Measurements from ENCODE around the gene C5orf24. TPM values are rescaled to one million over a fixed set of nuclear protein-coding genes. Genes with fewer than 3 reads are reported as not detected.

C5orf24 gene
- total RNA-seq, 1 donor from 2014 or later: 53.3 TPM

DNA sequence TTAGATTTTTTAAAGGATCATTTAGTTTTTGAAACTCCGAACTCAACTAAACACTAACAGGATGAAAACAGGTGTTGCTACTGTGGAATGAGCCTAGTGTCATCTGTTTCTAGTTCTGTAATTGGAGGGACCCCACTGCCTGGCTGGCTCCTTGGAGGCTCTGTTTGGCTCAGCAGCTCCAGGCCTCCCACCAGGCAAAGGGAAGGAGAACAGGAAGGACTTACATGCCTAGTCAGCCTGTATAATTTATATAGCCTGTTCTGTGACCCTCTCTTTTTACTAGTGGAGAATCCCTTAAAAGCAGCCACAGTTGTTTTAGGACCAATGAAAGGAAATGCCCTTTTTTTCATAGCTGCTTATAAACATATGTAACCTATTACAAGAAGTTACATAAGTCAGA is 21.1 kb upstream of the C5orf24 start:
- Histone ChIP-seq H3K4me2 (no peak overlapping the region), H4K20me1 (ENCODE audit: low read depth) (no peaks in the 10 kb centered on the region), H3K4me1 (no peaks in the 10 kb centered on the region), H3K9ac (no peak overlapping the region), H3K27me3 (no peaks in the 10 kb centered on the region), H3K4me3 (no peak overlapping the region), H3K79me2 (ENCODE audit: low read depth) (no peaks in the 10 kb centered on the region), H3K36me3 (peaks cover 32% of the 10 kb centered on the region), H2AFZ (replicated peaks) (no peak overlapping the region), H3F3A (ENCODE audit: low read depth) (no peaks in the 10 kb centered on the region), H3K9me3 (ENCODE audit: low read depth) (no peaks in the 10 kb centered on the region), H3K27ac (no peak overlapping the region)
- peaks cover 11% of the 10 kb centered on the region for H3K36me3 Mint-ChIP-seq
- TF ChIP-seq EZH2 (IDR thresholded peaks at IDR 0.05): no peak
- TF ChIP-seq, protein P1, sequence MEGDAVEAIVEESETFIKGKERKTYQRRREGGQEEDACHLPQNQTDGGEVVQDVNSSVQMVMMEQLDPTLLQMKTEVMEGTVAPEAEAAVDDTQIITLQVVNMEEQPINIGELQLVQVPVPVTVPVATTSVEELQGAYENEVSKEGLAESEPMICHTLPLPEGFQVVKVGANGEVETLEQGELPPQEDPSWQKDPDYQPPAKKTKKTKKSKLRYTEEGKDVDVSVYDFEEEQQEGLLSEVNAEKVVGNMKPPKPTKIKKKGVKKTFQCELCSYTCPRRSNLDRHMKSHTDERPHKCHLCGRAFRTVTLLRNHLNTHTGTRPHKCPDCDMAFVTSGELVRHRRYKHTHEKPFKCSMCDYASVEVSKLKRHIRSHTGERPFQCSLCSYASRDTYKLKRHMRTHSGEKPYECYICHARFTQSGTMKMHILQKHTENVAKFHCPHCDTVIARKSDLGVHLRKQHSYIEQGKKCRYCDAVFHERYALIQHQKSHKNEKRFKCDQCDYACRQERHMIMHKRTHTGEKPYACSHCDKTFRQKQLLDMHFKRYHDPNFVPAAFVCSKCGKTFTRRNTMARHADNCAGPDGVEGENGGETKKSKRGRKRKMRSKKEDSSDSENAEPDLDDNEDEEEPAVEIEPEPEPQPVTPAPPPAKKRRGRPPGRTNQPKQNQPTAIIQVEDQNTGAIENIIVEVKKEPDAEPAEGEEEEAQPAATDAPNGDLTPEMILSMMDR (IDR thresholded peaks at IDR 0.05): no peak
- TF ChIP-seq EZH2phosphoT487 (IDR thresholded peaks at IDR 0.05): no peak
- no peak overlapping the region for H3K27ac Mint-ChIP-seq
- no peaks in the 10 kb centered on the region for H3K9me3 Mint-ChIP-seq
- H3K4me3 Mint-ChIP-seq: no peak overlapping the region
- no peaks in the 10 kb centered on the region for H3K27me3 Mint-ChIP-seq (ENCODE audit: insufficient read depth, low read depth)
- no peak for DNase-seq (ENCODE audit: low spot score)
- no peaks in the 10 kb centered on the region for H3K4me1 Mint-ChIP-seq

DNA sequence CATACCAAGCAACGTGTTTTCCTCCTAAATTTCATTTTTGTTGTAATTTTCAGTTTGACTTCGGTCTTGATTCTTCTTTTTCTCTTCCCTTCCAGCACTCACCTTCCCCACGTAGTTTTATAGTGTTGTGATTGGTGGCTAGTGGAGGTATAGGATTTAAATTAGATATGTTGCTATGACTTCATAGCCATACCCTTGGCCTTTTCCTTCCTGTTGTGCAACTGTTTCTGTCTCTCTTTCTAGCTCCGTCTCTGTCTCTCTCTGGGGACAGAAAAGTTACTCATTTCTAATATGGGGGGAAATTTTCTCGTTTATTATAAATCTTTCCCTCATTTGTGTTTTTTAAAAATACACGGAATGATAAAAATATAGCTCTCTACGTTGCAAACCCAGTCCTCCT is 20.6 kb upstream of the C5orf24 start:
- no peaks in the 10 kb centered on the region for H3F3A ChIP-seq (ENCODE audit: low read depth)
- no peak overlapping the region for H3K27ac Mint-ChIP-seq

DNA sequence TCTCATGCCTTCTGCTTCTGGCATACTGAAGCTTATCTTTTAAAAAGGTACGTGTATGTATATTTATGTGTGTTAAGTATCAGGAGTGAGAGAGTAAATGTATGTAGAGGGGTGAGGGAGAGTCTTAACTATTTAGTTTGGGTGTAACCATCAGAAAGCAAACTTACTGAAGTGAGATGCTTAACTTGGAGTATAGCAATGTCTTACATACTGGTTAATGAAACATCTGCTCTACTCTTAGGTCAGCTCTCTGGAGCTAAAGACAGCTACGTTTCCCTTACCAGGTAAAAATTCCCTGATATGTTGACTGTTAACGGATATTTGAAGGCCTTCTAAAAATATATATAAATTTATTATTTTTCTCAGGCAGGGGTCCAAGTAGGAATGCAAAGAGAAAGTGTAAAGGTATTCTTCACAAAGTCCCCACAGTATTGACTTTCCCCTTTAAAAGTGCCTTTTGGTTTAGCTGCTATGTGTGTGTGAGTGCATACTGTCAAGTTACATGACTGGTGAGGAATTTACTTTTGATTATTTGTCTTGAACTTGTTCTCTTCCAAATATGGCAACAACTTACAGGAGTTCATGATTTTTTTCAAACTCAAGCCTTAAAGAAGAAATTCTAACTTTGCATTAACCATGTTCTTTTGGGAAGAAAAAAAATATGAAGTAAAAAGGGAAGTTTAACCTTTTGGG is 12.3 kb upstream of the C5orf24 start:
- TF ChIP-seq, protein P1 (IDR thresholded peaks at IDR 0.05): no peak
- TF ChIP-seq EZH2phosphoT487 (IDR thresholded peaks at IDR 0.05) (no peak), EZH2 (IDR thresholded peaks at IDR 0.05) (no peak)
- Histone ChIP-seq H3K4me3 (no peak overlapping the region), H3K4me2 (no peak overlapping the region), H3K79me2 (ENCODE audit: low read depth) (no peaks in the 10 kb centered on the region), H3K27ac (no peak overlapping the region), H3K27me3 (no peaks in the 10 kb centered on the region), H4K20me1 (ENCODE audit: low read depth) (no peaks in the 10 kb centered on the region), H3K9ac (no peak overlapping the region), H3K36me3 (peaks cover 15% of the 10 kb centered on the region), H3F3A (ENCODE audit: low read depth) (peaks cover 9% of the 10 kb centered on the region), H3K9me3 (ENCODE audit: low read depth) (no peaks in the 10 kb centered on the region), H3K4me1 (no peaks in the 10 kb centered on the region), H2AFZ (replicated peaks) (no peak overlapping the region)
- H3K9me3 Mint-ChIP-seq: no peaks in the 10 kb centered on the region
- no peaks in the 10 kb centered on the region for H3K27me3 Mint-ChIP-seq (ENCODE audit: insufficient read depth, low read depth)
- H3K36me3 Mint-ChIP-seq: peaks cover 8% of the 10 kb centered on the region
- DNase-seq (ENCODE audit: low spot score): no peak
- no peak overlapping the region for H3K27ac Mint-ChIP-seq
- H3K4me3 Mint-ChIP-seq: no peak overlapping the region
- no peaks in the 10 kb centered on the region for H3K4me1 Mint-ChIP-seq

More for the DNA sequence above, 20.6 kb upstream of the C5orf24 start:
- H3K9me3 Mint-ChIP-seq: no peaks in the 10 kb centered on the region
- H3K4me3 Mint-ChIP-seq: no peak overlapping the region
- no peaks in the 10 kb centered on the region for H3K9me3 ChIP-seq (ENCODE audit: low read depth)
- no peaks in the 10 kb centered on the region for H3K79me2 ChIP-seq (ENCODE audit: low read depth)
- no peaks in the 10 kb centered on the region for H3K4me1 ChIP-seq
- no peak overlapping the region for H3K4me2 ChIP-seq
- H3K36me3 ChIP-seq: peaks cover 32% of the 10 kb centered on the region
- no peaks in the 10 kb centered on the region for H3K27me3 ChIP-seq
- no peaks in the 10 kb centered on the region for H3K27me3 Mint-ChIP-seq (ENCODE audit: insufficient read depth, low read depth)
- no peak overlapping the region for H3K9ac ChIP-seq
- TF ChIP-seq EZH2 (IDR thresholded peaks at IDR 0.05) (no peak), EZH2phosphoT487 (IDR thresholded peaks at IDR 0.05) (no peak)
- TF ChIP-seq, protein P1 (IDR thresholded peaks at IDR 0.05): no peak
- no peak overlapping the region for H2AFZ ChIP-seq (replicated peaks)
- no peak overlapping the region for H3K27ac ChIP-seq
- no peaks in the 10 kb centered on the region for H4K20me1 ChIP-seq (ENCODE audit: low read depth)
- peaks cover 11% of the 10 kb centered on the region for H3K36me3 Mint-ChIP-seq
- no peaks in the 10 kb centered on the region for H3K4me1 Mint-ChIP-seq
- H3K4me3 ChIP-seq: no peak overlapping the region
- DNase-seq (ENCODE audit: low spot score): no peak

Data from neural progenitor cell (in vitro differentiated cells).